Right lobe of liver (tissue), 6 donors: ENCODE data around the gene DLG2. TPM values are rescaled to one million over a fixed set of nuclear protein-coding genes. Genes with fewer than 3 reads are reported as not detected.

Experiments
- ATAC-seq, 4 donors: fragments of 200-7000 bp; cut with Tn5 transposase; one replicate each; pipeline ENCODE4 v1.9.1; 2020; ENCODE audit warnings: mild to moderate bottlenecking in 4 of 4, moderate library complexity in 4 of 4
- DNase-seq, 3 donors: peaks; one replicate each; pipeline ENCODE4 v3.0.0-alpha.2; 2020
- H3K27ac ChIP-seq, 3 donors: fragments of 200-600 bp; one replicate each; pipeline ENCODE4 v1.8.0; 2022
- H3K27me3 ChIP-seq, 2 donors: fragments of 200-600 bp; one replicate each; pipeline ENCODE4 v1.8.0; 2022
- H3K36me3 ChIP-seq, 4 donors: fragments of 200-600 bp; sonication (generic) in 1 of 4; one replicate each; pipeline versions ENCODE4 v1.5.1 to v1.8.0; 2017 to 2022; ENCODE audit warnings: control low read depth in 1 of 4
- H3K4me1 ChIP-seq, 4 donors: fragments of 200-600 bp; sonication (generic) in 1 of 4; one replicate each; pipeline versions ENCODE4 v1.5.1 to v1.8.0; 2017 to 2022; ENCODE audit warnings: control low read depth in 1 of 4
- H3K4me3 ChIP-seq, 3 donors: fragments of 200-600 bp; one replicate each; pipeline ENCODE4 v1.8.0; 2022
- H3K9me3 ChIP-seq, 4 donors: fragments of 200-600 bp; sonication (generic) in 1 of 4; one replicate each; pipeline versions ENCODE4 v1.5.1 to v1.8.0; 2017 to 2022; ENCODE audit warnings: control low read depth in 1 of 4
- CTCF ChIP-seq, 4 donors: fragments of 200-600 bp in 3 of 4; fragments of 450-650 bp in 1 of 4; IDR thresholded peaks; one replicate each; pipeline versions ENCODE4 v1.5.1 to v1.8.0; 2016 to 2022; ENCODE audit warnings: antibody characterized with exemption in 4 of 4, mild to moderate bottlenecking in 2 of 4
- POLR2A ChIP-seq: fragments of 450-650 bp; IDR thresholded peaks from one replicate; pipeline ENCODE4 v1.6.1; 2017; ENCODE audit warnings: antibody characterized with exemption, mild to moderate bottlenecking
- WGBS: methylation state at CpG from one replicate; pipeline ENCODE4 v1.1.6; 2018; ENCODE audit warnings: low coverage, low lambda C conversion rate; ENCODE audit not compliant: insufficient coverage; ENCODE audit errors: missing lambda C conversion rate; 5-methylcytosine and 5-hydroxymethylcytosine counted together
- intact Hi-C, 2 donors: fragments of 100-400 bp; cut with DNase I; formaldehyde crosslinking; loops; one replicate each; pipeline versions ENCODE4 v1.11.2 to v1.14.1; 2022
- total RNA-seq, 6 experiments: library from RNA; depleted of rRNA in 2 of 6; stranded (reverse); fragments of >200 nt in 2 of 6; fragmentation: NEBNext Ultra II Directional in 3 of 6; extraction: Animal tissue kit (Norgen Biotek cat#: 25700) in 3 of 6; gene quantifications; one replicate each; pipeline versions ENCODE4 v1.1.0 to v1.2.4, GENCODE V29; 2016 to 2023
- donor health status: DM: no; HTN: yes; CAD: no.
- donor health status: DM: no; HTN: no; CAD: no.
- donor health status: DM: no; HTN: no; CAD: no.
- donor health status: DM: no; HTN: yes; CAD: no.
- donor health status: DM: no; HTN: yes; CAD: no.

DLG2 gene
- total RNA-seq, 6 experiments from 2014 or later: 1.2 to 6.4 (median 2.5) TPM

GRCh38 chr11:84061726-84062125, 1565.4 kb downstream of the DLG2 start:
- Histone ChIP-seq H3K4me3 (no peak overlapping the region), H3K4me1 (no peaks in the 10 kb centered on the region), H3K27me3 (no peaks in the 10 kb centered on the region), H3K9me3 (no peaks in the 10 kb centered on the region), H3K27ac (no peak overlapping the region), H3K36me3 (no peaks in the 10 kb centered on the region)
- intact Hi-C loops: no loop called here
- ATAC-seq: no peak
- 85% methylated on average over 1 of the region's 1 CpG for WGBS
- no peak for TF ChIP-seq POLR2A
- no peak for TF ChIP-seq CTCF (IDR thresholded peaks at IDR 0.05)
- DNase-seq: no peak

GRCh38 chr11:84056653-84057376, 1570.3 kb downstream of the DLG2 start:
- no peaks in the 10 kb centered on the region for H3K27me3 ChIP-seq
- H3K36me3 ChIP-seq: no peaks in the 10 kb centered on the region
- DNase-seq: no peak
- no peak for TF ChIP-seq POLR2A
- no peak for TF ChIP-seq CTCF (IDR thresholded peaks at IDR 0.05)
- no peaks in the 10 kb centered on the region for H3K9me3 ChIP-seq
- H3K4me3 ChIP-seq: no peak overlapping the region
- no peaks in the 10 kb centered on the region for H3K4me1 ChIP-seq
- WGBS: 74% methylated on average over 5 of the region's 6 CpGs
- H3K27ac ChIP-seq: no peak overlapping the region
- ATAC-seq: peak in 3 of 4 donors; percentile 36 to 45 (median 41)
- intact Hi-C loops: no loop called here

GRCh38 chr11:84045146-84045545, 1582.0 kb downstream of the DLG2 start:
- no peak for TF ChIP-seq CTCF (IDR thresholded peaks at IDR 0.05)
- TF ChIP-seq POLR2A: no peak
- Histone ChIP-seq H3K36me3 (no peaks in the 10 kb centered on the region), H3K27ac (no peak overlapping the region), H3K27me3 (no peaks in the 10 kb centered on the region), H3K4me1 (no peaks in the 10 kb centered on the region), H3K4me3 (no peak overlapping the region), H3K9me3 (no peaks in the 10 kb centered on the region)
- intact Hi-C loops: no loop called here
- DNase-seq (no peak), ATAC-seq (no peak)

- no peak overlapping the region for H3K27ac ChIP-seq
- TF ChIP-seq CTCF (IDR thresholded peaks at IDR 0.05) (no peak), POLR2A (no peak)
- H3K9me3 ChIP-seq: no peaks in the 10 kb centered on the region
- ATAC-seq (no peak), DNase-seq (no peak)
- 67% methylated on average over 1 of the region's 1 CpG for WGBS
- H3K36me3 ChIP-seq: no peaks in the 10 kb centered on the region
- no peaks in the 10 kb centered on the region for H3K4me1 ChIP-seq
- H3K27me3 ChIP-seq: no peaks in the 10 kb centered on the region
- intact Hi-C loops: no loop called here
- no peak overlapping the region for H3K4me3 ChIP-seq
These were observed 1582.4 kb downstream of the DLG2 start for GRCh38 chr11:84044706-84045105.
